HEK293T (cell line): ENCODE measurements around the gene MED15.

ENCODE experiments used
- BHLHE40 ChIP-seq: fragments of 450-650 bp; IDR thresholded peaks from 2 replicates; pipeline ENCODE4 v1.6.1; 2016; ENCODE audit warnings: mild to moderate bottlenecking, moderate library complexity, borderline replicate concordance
- CTBP1 ChIP-seq: fragments of 450-650 bp; IDR thresholded peaks from 2 replicates; pipeline ENCODE4 v1.6.1; 2016; ENCODE audit warnings: borderline replicate concordance
- ELF4 ChIP-seq: fragments of 450-650 bp; IDR thresholded peaks from 2 replicates; pipeline ENCODE4 v1.6.1; 2017; ENCODE audit warnings: antibody characterized with exemption
- FOXA1 ChIP-seq: fragments of 450-650 bp; IDR thresholded peaks from 2 replicates; pipeline ENCODE4 v1.6.1; 2016; ENCODE audit warnings: mild to moderate bottlenecking
- FOXK2 ChIP-seq: fragments of 450-650 bp; IDR thresholded peaks from 2 replicates; pipeline ENCODE4 v1.6.1; 2016; ENCODE audit warnings: mild to moderate bottlenecking
- FOXM1 ChIP-seq: fragments of 450-650 bp; IDR thresholded peaks from 2 replicates; pipeline ENCODE4 v1.6.1; 2017; ENCODE audit warnings: mild to moderate bottlenecking, borderline replicate concordance
- HDGF ChIP-seq: fragments of 450-650 bp; IDR thresholded peaks from 2 replicates; pipeline ENCODE4 v1.6.1; 2017; ENCODE audit warnings: antibody characterized with exemption, borderline replicate concordance
- LEF1 ChIP-seq: fragments of 450-650 bp; IDR thresholded peaks from 2 replicates; pipeline ENCODE4 v1.6.1; 2017; ENCODE audit warnings: mild to moderate bottlenecking, borderline replicate concordance
- NFRKB ChIP-seq: fragments of 450-650 bp; IDR thresholded peaks from 2 replicates; pipeline ENCODE4 v1.6.1; 2016; ENCODE audit warnings: mild to moderate bottlenecking, moderate library complexity
- SP1 ChIP-seq: fragments of 450-650 bp; IDR thresholded peaks from 2 replicates; pipeline ENCODE4 v1.6.1; 2017
- SUZ12 ChIP-seq: fragments of 450-650 bp; IDR thresholded peaks from 2 replicates; pipeline ENCODE4 v1.6.1; 2016; ENCODE audit warnings: mild to moderate bottlenecking
- TARDBP ChIP-seq: fragments of 450-650 bp; IDR thresholded peaks from 2 replicates; pipeline ENCODE4 v1.6.1; 2016
- ZNF384 ChIP-seq: fragments of 450-650 bp; IDR thresholded peaks from 2 replicates; pipeline ENCODE4 v1.6.1; 2016

- TF ChIP-seq ELF4 = no peak
- no peak for TF ChIP-seq SUZ12
- no peak for TF ChIP-seq FOXM1
- TF ChIP-seq LEF1 = no peak
- no peak for TF ChIP-seq NFRKB
- TF ChIP-seq TARDBP = no peak
- TF ChIP-seq HDGF = no peak
- no peak for TF ChIP-seq FOXA1
- TF ChIP-seq FOXK2 = no peak
- TF ChIP-seq SP1 = no peak
- no peak for TF ChIP-seq CTBP1
- TF ChIP-seq ZNF384 = no peak
- TF ChIP-seq BHLHE40 = no peak
Observed at GRCh38 chr22:20584872-20585638, 77.6 kb downstream of the MED15 start.
